Fibroblast of villous mesenchyme (primary cell): ENCODE measurements around the gene CENPL. TPM values are rescaled to one million over a fixed set of nuclear protein-coding genes. Genes with fewer than 3 reads are reported as not detected.
A peak's percentile ranks its signal among the peaks of the same experiment; 100 is the strongest.

Experiments used
- DNase-seq: peaks from one replicate; pipeline ENCODE4 v3.0.0-alpha.2; 2010; ENCODE audit warnings: low read depth
- H3K4me3 ChIP-seq: 2 replicates; pipeline ENCODE4 v1.5.1; 2011; ENCODE audit warnings: low read depth, mild to moderate bottlenecking, low read length
- small RNA-seq: library from RNA; depleted of rRNA; stranded (forward); fragments of <200 nt; gene quantifications from one replicate; pipeline ENCODE3, GENCODE V24; 2012
- total RNA-seq: library from RNA; depleted of rRNA; stranded (reverse); fragments of >200 nt; gene quantifications from 2 replicates; pipeline ENCODE4 v1.2.3, GENCODE V29; 2012
- TF ChIP-seq, protein P1 (sequence below): IDR thresholded peaks from 2 replicates; pipeline ENCODE4 v1.5.1; 2012; ENCODE audit warnings: low read depth, mild to moderate bottlenecking, low read length; ENCODE audit not compliant: insufficient read depth

Gene CENPL
- total RNA-seq, 1 donor, result 26.3 TPM

DNA sequence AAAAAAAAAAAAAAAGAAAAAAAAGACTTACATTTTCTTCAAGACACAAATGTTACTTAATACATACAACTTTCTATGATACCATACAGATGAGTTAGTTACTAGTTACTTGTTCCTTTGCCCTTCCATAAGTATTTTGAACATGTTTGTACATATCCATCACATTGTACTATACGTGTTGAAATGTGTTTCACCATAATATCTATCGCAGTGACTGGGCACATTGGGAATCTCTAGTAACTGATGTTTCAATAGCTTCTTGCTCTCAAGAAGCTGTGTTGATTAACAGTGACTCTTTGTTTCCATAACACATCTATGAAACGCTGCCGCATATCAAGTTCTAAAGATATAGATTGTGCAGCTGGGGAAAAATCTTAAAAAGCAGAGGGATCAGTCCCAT is 67.0 kb downstream of the CENPL start:
- DNase-seq, result no peak
- no peak overlapping the region for H3K4me3 ChIP-seq
- TF ChIP-seq, protein P1, sequence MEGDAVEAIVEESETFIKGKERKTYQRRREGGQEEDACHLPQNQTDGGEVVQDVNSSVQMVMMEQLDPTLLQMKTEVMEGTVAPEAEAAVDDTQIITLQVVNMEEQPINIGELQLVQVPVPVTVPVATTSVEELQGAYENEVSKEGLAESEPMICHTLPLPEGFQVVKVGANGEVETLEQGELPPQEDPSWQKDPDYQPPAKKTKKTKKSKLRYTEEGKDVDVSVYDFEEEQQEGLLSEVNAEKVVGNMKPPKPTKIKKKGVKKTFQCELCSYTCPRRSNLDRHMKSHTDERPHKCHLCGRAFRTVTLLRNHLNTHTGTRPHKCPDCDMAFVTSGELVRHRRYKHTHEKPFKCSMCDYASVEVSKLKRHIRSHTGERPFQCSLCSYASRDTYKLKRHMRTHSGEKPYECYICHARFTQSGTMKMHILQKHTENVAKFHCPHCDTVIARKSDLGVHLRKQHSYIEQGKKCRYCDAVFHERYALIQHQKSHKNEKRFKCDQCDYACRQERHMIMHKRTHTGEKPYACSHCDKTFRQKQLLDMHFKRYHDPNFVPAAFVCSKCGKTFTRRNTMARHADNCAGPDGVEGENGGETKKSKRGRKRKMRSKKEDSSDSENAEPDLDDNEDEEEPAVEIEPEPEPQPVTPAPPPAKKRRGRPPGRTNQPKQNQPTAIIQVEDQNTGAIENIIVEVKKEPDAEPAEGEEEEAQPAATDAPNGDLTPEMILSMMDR, result no peak

DNA sequence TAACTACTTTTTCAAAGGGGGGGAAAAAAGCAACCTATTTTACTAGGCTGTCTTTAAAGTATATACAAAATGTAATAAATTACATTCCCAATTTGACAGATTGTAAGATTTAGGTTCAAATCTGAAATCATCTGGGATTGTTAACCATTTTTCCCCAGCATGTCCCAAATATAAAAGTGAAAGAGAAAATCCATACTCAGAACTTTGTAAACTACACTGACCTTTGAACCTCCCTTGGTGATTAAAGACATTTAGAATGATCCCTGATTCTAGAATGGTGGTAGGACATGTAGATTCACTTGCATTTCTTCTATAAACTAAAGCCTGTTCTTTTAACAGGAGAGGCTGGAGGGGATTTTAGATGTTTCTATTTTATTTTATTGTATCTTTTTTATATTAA is 70.9 kb downstream of the CENPL start:
- H3K4me3 ChIP-seq, result no peak overlapping the region
- DNase-seq, result peak; percentile 12
- TF ChIP-seq, protein P1, result no peak

Small RNAs within 50 kb of the gene (small RNA-seq; reads per million reads assigned to genes)
- not detected for gene RF00019

Other genes starting within 250 kb of the CENPL start
- not detected in 2 replicates for gene SLC9C2, start 221.8 kb downstream of the CENPL start, total RNA-seq
- gene TEX50, start 189.5 kb downstream of the CENPL start, total RNA-seq, result not detected in 2 replicates
- gene ANKRD45, start 155.0 kb downstream of the CENPL start, total RNA-seq, result 0.43 TPM in 1 of 2 replicates, not detected in the other
- gene KLHL20, start 109.9 kb downstream of the CENPL start, total RNA-seq, result 20.9 and 33.2 TPM in 2 replicates
- gene DARS2, start 210 bp downstream of the CENPL start, total RNA-seq, result 20.6 and 31.5 TPM in 2 replicates
- gene GAS5, start 43.1 kb upstream of the CENPL start, total RNA-seq, result 277 and 367 TPM in 2 replicates
- 5.5 and 7.3 TPM in 2 replicates for gene ZBTB37, start 43.5 kb upstream of the CENPL start, total RNA-seq
- not detected in 2 replicates for gene SERPINC1, start 92.4 kb upstream of the CENPL start, total RNA-seq
- gene RC3H1, start 197.5 kb upstream of the CENPL start, total RNA-seq, result 20.9 and 30.7 TPM in 2 replicates